Smooth muscle cell (in vitro differentiated cells): ENCODE results near the gene DUS1L. TPM values are rescaled to one million over a fixed set of nuclear protein-coding genes. Genes with fewer than 3 reads are reported as not detected.

Experiments
- DNase-seq: peaks from one replicate; lab custom pipeline; 2025; ENCODE audit not compliant: unreplicated experiment; lab: John Stamatoyannopoulos, UW
- H2AFZ ChIP-seq: fragments of 200-600 bp; sonication (generic); 2 replicates; pipeline ENCODE4 v1.6.0; 2016; ENCODE audit warnings: antibody characterized with exemption, low read depth, mild to moderate bottlenecking
- H3F3A ChIP-seq: fragments of 200-600 bp; sonication (generic); 2 replicates; pipeline ENCODE4 v1.6.0; 2017; ENCODE audit warnings: antibody characterized with exemption, low read depth
- H3K27ac ChIP-seq: fragments of 200-600 bp; sonication (generic); 2 replicates; pipeline ENCODE4 v1.5.1; 2016; ENCODE audit warnings: low read depth, mild to moderate bottlenecking
- H3K27me3 ChIP-seq: fragments of 200-600 bp; sonication (generic); 2 replicates; pipeline ENCODE4 v1.6.1; 2016; ENCODE audit warnings: low read depth, mild to moderate bottlenecking
- H3K36me3 ChIP-seq: fragments of 200-600 bp; sonication (generic); 2 replicates; pipeline ENCODE4 v1.5.1; 2016; ENCODE audit warnings: low read depth
- H3K4me1 ChIP-seq: fragments of 200-600 bp; sonication (generic); 2 replicates; pipeline ENCODE4 v1.5.1; 2016; ENCODE audit warnings: low read depth
- H3K4me2 ChIP-seq: fragments of 200-600 bp; sonication (generic); 2 replicates; pipeline ENCODE4 v1.6.0; 2016; ENCODE audit warnings: mild to moderate bottlenecking
- H3K4me3 ChIP-seq: fragments of 200-600 bp; sonication (generic); 2 replicates; pipeline ENCODE4 v1.5.1; 2016; ENCODE audit warnings: mild to moderate bottlenecking
- H3K79me2 ChIP-seq: fragments of 200-600 bp; sonication (generic); 2 replicates; pipeline ENCODE4 v1.6.0; 2016; ENCODE audit warnings: low read depth, mild to moderate bottlenecking
- H3K9ac ChIP-seq: fragments of 200-600 bp; sonication (generic); 2 replicates; pipeline ENCODE4 v1.6.0; 2016; ENCODE audit warnings: low read depth
- H3K9me3 ChIP-seq: fragments of 200-600 bp; sonication (generic); replicated peaks from 2 replicates; pipeline ENCODE4 v1.5.1; 2016; ENCODE audit warnings: low read depth
- H4K20me1 ChIP-seq: fragments of 200-600 bp; sonication (generic); 2 replicates; pipeline ENCODE4 v1.6.0; 2016; ENCODE audit warnings: low read depth
- CTCF ChIP-seq: fragments of 200-600 bp; sonication (generic); IDR thresholded peaks from 2 replicates; pipeline ENCODE4 v1.5.1; 2017; ENCODE audit warnings: borderline replicate concordance, mild to moderate bottlenecking, antibody characterized with exemption; ENCODE audit not compliant: insufficient read depth, poor library complexity, severe bottlenecking
- WGBS: methylation state at CpG from one replicate; pipeline ENCODE4 v1.1.7; 2016; ENCODE audit warnings: low lambda C conversion rate; 5-methylcytosine and 5-hydroxymethylcytosine counted together
- polyA plus RNA-seq: library from polyadenylated mRNA; unstranded; fragments of >200 nt; fragmentation: Nextera tagmentation; extraction: Ambion mirVana; gene quantifications from 2 replicates; pipeline ENCODE4 v1.2.1, GENCODE V29; 2016
- total RNA-seq: library from RNA; depleted of rRNA; stranded (reverse); fragments of >200 nt; gene quantifications from 2 replicates; pipeline ENCODE4 v1.2.3, GENCODE V29; 2014

Gene DUS1L
- total and polyA plus RNA-seq, 2 experiments from 2014 or later: 49.4 to 125 TPM

GRCh38 chr17:82081546-82081945 lies 15.9 kb upstream of the DUS1L start:
- Histone ChIP-seq H3K79me2 (no peaks in the 10 kb centered on the region), H3K4me2 (no peak overlapping the region), H4K20me1 (peaks cover 42% of the 10 kb centered on the region), H3K4me3 (no peak overlapping the region), H3K9me3 (no peaks in the 10 kb centered on the region), H3K4me1 (no peaks in the 10 kb centered on the region), H3K27ac (no peak overlapping the region), H3K36me3 (no peaks in the 10 kb centered on the region), H3K9ac (no peak overlapping the region), H3F3A (no peaks in the 10 kb centered on the region), H2AFZ (no peak overlapping the region), H3K27me3 (no peaks in the 10 kb centered on the region)
- TF ChIP-seq CTCF: no peak
- DNase-seq: no peak
- 98% methylated on average over 19 of the region's 20 CpGs for WGBS

GRCh38 chr17:82080789-82081464 lies 15.3 kb upstream of the DUS1L start:
- peaks cover 40% of the 10 kb centered on the region for H4K20me1 ChIP-seq

GRCh38 chr17:82080048-82080788 lies 14.6 kb upstream of the DUS1L start:
- H3K9me3 ChIP-seq: no peaks in the 10 kb centered on the region
- H3K27ac ChIP-seq: no peak overlapping the region
- no peaks in the 10 kb centered on the region for H3F3A ChIP-seq
- H3K9ac ChIP-seq: no peak overlapping the region
- no peak overlapping the region for H3K4me3 ChIP-seq
- H3K36me3 ChIP-seq: no peaks in the 10 kb centered on the region
- no peak for TF ChIP-seq CTCF
- H3K79me2 ChIP-seq: no peaks in the 10 kb centered on the region
- H2AFZ ChIP-seq: no peak overlapping the region
- 95% methylated on average over 36 of the region's 36 CpGs for WGBS
- no peak overlapping the region for H3K4me2 ChIP-seq
- no peaks in the 10 kb centered on the region for H3K27me3 ChIP-seq
- peaks cover 40% of the 10 kb centered on the region for H4K20me1 ChIP-seq
- no peak for DNase-seq
- no peaks in the 10 kb centered on the region for H3K4me1 ChIP-seq

More at GRCh38 chr17:82080789-82081464, 15.3 kb upstream of the DUS1L start:
- no peak for TF ChIP-seq CTCF
- H3K4me3 ChIP-seq: no peak overlapping the region
- WGBS: 96% methylated on average over 33 of the region's 44 CpGs
- no peaks in the 10 kb centered on the region for H3K79me2 ChIP-seq
- no peak overlapping the region for H3K27ac ChIP-seq
- H3K9me3 ChIP-seq: no peaks in the 10 kb centered on the region
- no peaks in the 10 kb centered on the region for H3F3A ChIP-seq
- H3K4me1 ChIP-seq: no peaks in the 10 kb centered on the region
- no peak overlapping the region for H2AFZ ChIP-seq
- H3K4me2 ChIP-seq: no peak overlapping the region
- H3K9ac ChIP-seq: no peak overlapping the region
- no peak for DNase-seq
- no peaks in the 10 kb centered on the region for H3K27me3 ChIP-seq
- H3K36me3 ChIP-seq: no peaks in the 10 kb centered on the region
